ENCODE results near the gene GCN1. TPM values are rescaled to one million over a fixed set of nuclear protein-coding genes. Genes with fewer than 3 reads are reported as not detected.

GCN1 gene
- total RNA-seq, 1 experiment from 2014 or later: 53.6 TPM

GRCh38 chr12:120095736-120096135, 98.8 kb downstream of the GCN1 start:
- Histone ChIP-seq H3K9ac (ENCODE audit: low read length) (no peak overlapping the region), H3K4me2 (ENCODE audit: low read depth, low read length, poor library complexity, severe bottlenecking) (no peak overlapping the region), H4K20me1 (ENCODE audit: insufficient read depth, low read depth, low read length) (peaks cover 18% of the 10 kb centered on the region; the same call in 1 of the 2 replicates), H3K36me3 (ENCODE audit: insufficient read depth, low read length) (peaks cover 8% of the 10 kb centered on the region), H3K79me2 (ENCODE audit: low read length) (peaks cover 8% of the 10 kb centered on the region), H3K9me2 (replicated peaks; ENCODE audit: insufficient read depth, low read length) (no peaks in the 10 kb centered on the region), H3K4me3 (ENCODE audit: low read length) (no peak overlapping the region), H3K9me3 (ENCODE audit: low read length) (no peaks in the 10 kb centered on the region), H3K27me3 (ENCODE audit: low read length) (no peaks in the 10 kb centered on the region), H3K27ac (ENCODE audit: low read length) (no peak overlapping the region), H3K4me1 (ENCODE audit: low read length) (peaks cover 5% of the 10 kb centered on the region), H2AFZ (ENCODE audit: low read length) (no peak overlapping the region)
- DNase-seq: no peak

- H3K27ac ChIP-seq (ENCODE audit: low read length): no peak overlapping the region
- H2AFZ ChIP-seq (ENCODE audit: low read length): no peak overlapping the region
- no peaks in the 10 kb centered on the region for H3K9me3 ChIP-seq (ENCODE audit: low read length)
- peaks cover 5% of the 10 kb centered on the region for H3K4me1 ChIP-seq (ENCODE audit: low read length)
- H3K79me2 ChIP-seq (ENCODE audit: low read length): peaks cover 5% of the 10 kb centered on the region; the same call in 1 of the 2 replicates
- no peak overlapping the region for H3K9ac ChIP-seq (ENCODE audit: low read length)
- H3K4me2 ChIP-seq (ENCODE audit: low read depth, low read length, poor library complexity, severe bottlenecking): no peak overlapping the region
- H3K27me3 ChIP-seq (ENCODE audit: low read length): no peaks in the 10 kb centered on the region
- no peak for DNase-seq
- peaks cover 8% of the 10 kb centered on the region for H3K36me3 ChIP-seq (ENCODE audit: insufficient read depth, low read length)
- H3K9me2 ChIP-seq (replicated peaks; ENCODE audit: insufficient read depth, low read length): no peaks in the 10 kb centered on the region
- peaks cover 17% of the 10 kb centered on the region; the same call in 1 of the 2 replicates for H4K20me1 ChIP-seq (ENCODE audit: insufficient read depth, low read depth, low read length)
- H3K4me3 ChIP-seq (ENCODE audit: low read length): no peak overlapping the region
Measured at GRCh38 chr12:120095331-120095730, 99.2 kb downstream of the GCN1 start.

- peaks cover 5% of the 10 kb centered on the region for H3K4me1 ChIP-seq (ENCODE audit: low read length)
Measured at GRCh38 chr12:120094485-120094884, 100.0 kb downstream of the GCN1 start.

GRCh38 chr12:120093592-120094355, 100.7 kb downstream of the GCN1 start:
- H3K36me3 ChIP-seq (ENCODE audit: insufficient read depth, low read length): peaks cover 4% of the 10 kb centered on the region
- H3K4me2 ChIP-seq (ENCODE audit: low read depth, low read length, poor library complexity, severe bottlenecking): no peak overlapping the region
- no peaks in the 10 kb centered on the region for H3K9me2 ChIP-seq (replicated peaks; ENCODE audit: insufficient read depth, low read length)
- H3K4me3 ChIP-seq (ENCODE audit: low read length): no peak overlapping the region
- peaks cover 5% of the 10 kb centered on the region for H3K4me1 ChIP-seq (ENCODE audit: low read length)
- no peaks in the 10 kb centered on the region for H3K27me3 ChIP-seq (ENCODE audit: low read length)
- no peak overlapping the region for H3K9ac ChIP-seq (ENCODE audit: low read length)
- no peak overlapping the region for H2AFZ ChIP-seq (ENCODE audit: low read length)
- no peak for DNase-seq
- no peak overlapping the region for H3K27ac ChIP-seq (ENCODE audit: low read length)
- no peaks in the 10 kb centered on the region for H3K9me3 ChIP-seq (ENCODE audit: low read length)
- 0 out of 2 replicates have a peak, but pooled peaks cover 7% of the 10 kb centered on the region for H4K20me1 ChIP-seq (ENCODE audit: insufficient read depth, low read depth, low read length)
- no peaks in the 10 kb centered on the region for H3K79me2 ChIP-seq (ENCODE audit: low read length)

More at GRCh38 chr12:120094485-120094884, 100.0 kb downstream of the GCN1 start:
- peaks cover 8% of the 10 kb centered on the region for H3K36me3 ChIP-seq (ENCODE audit: insufficient read depth, low read length)
- H3K9me2 ChIP-seq (replicated peaks; ENCODE audit: insufficient read depth, low read length): no peaks in the 10 kb centered on the region
- H3K27me3 ChIP-seq (ENCODE audit: low read length): no peaks in the 10 kb centered on the region
- no peak overlapping the region for H3K4me3 ChIP-seq (ENCODE audit: low read length)
- no peaks in the 10 kb centered on the region for H3K79me2 ChIP-seq (ENCODE audit: low read length)
- H3K9ac ChIP-seq (ENCODE audit: low read length): no peak overlapping the region
- H3K27ac ChIP-seq (ENCODE audit: low read length): no peak overlapping the region
- H4K20me1 ChIP-seq (ENCODE audit: insufficient read depth, low read depth, low read length): 0 out of 2 replicates have a peak, but pooled peaks cover 9% of the 10 kb centered on the region
- no peak overlapping the region for H3K4me2 ChIP-seq (ENCODE audit: low read depth, low read length, poor library complexity, severe bottlenecking)
- no peak for DNase-seq
- no peak overlapping the region for H2AFZ ChIP-seq (ENCODE audit: low read length)
- H3K9me3 ChIP-seq (ENCODE audit: low read length): no peaks in the 10 kb centered on the region

GRCh38 chr12:120093336-120093591, 101.3 kb downstream of the GCN1 start:
- Histone ChIP-seq H3K27ac (ENCODE audit: low read length) (no peak overlapping the region), H3K36me3 (ENCODE audit: insufficient read depth, low read length) (peaks cover 4% of the 10 kb centered on the region), H4K20me1 (ENCODE audit: insufficient read depth, low read depth, low read length) (0 out of 2 replicates have a peak, but pooled peaks cover 7% of the 10 kb centered on the region), H3K4me2 (ENCODE audit: low read depth, low read length, poor library complexity, severe bottlenecking) (no peak overlapping the region), H3K9me3 (ENCODE audit: low read length) (no peaks in the 10 kb centered on the region), H3K79me2 (ENCODE audit: low read length) (no peaks in the 10 kb centered on the region), H2AFZ (ENCODE audit: low read length) (no peak overlapping the region), H3K4me1 (ENCODE audit: low read length) (peaks cover 5% of the 10 kb centered on the region), H3K9me2 (replicated peaks; ENCODE audit: insufficient read depth, low read length) (no peaks in the 10 kb centered on the region), H3K4me3 (ENCODE audit: low read length) (no peak overlapping the region), H3K27me3 (ENCODE audit: low read length) (no peaks in the 10 kb centered on the region), H3K9ac (ENCODE audit: low read length) (no peak overlapping the region)
- no peak for DNase-seq

GRCh38 chr12:120092551-120093335, 101.8 kb downstream of the GCN1 start:
- peaks cover 4% of the 10 kb centered on the region; the same call in 1 of the 2 replicates for H3K36me3 ChIP-seq (ENCODE audit: insufficient read depth, low read length)
- DNase-seq: no peak
- H3K9ac ChIP-seq (ENCODE audit: low read length): no peak overlapping the region
- H3K27me3 ChIP-seq (ENCODE audit: low read length): no peaks in the 10 kb centered on the region
- H3K9me3 ChIP-seq (ENCODE audit: low read length): no peaks in the 10 kb centered on the region
- no peak overlapping the region for H3K27ac ChIP-seq (ENCODE audit: low read length)
- no peaks in the 10 kb centered on the region for H3K79me2 ChIP-seq (ENCODE audit: low read length)
- H3K9me2 ChIP-seq (replicated peaks; ENCODE audit: insufficient read depth, low read length): no peaks in the 10 kb centered on the region
- no peak overlapping the region for H2AFZ ChIP-seq (ENCODE audit: low read length)
- no peak overlapping the region for H3K4me2 ChIP-seq (ENCODE audit: low read depth, low read length, poor library complexity, severe bottlenecking)
- H3K4me3 ChIP-seq (ENCODE audit: low read length): no peak overlapping the region
- peaks cover 10% of the 10 kb centered on the region for H3K4me1 ChIP-seq (ENCODE audit: low read length)
- H4K20me1 ChIP-seq (ENCODE audit: insufficient read depth, low read depth, low read length): 0 out of 2 replicates have a peak, but pooled peaks cover 7% of the 10 kb centered on the region

GRCh38 chr12:120091371-120092090, 103.0 kb downstream of the GCN1 start:
- H3K9ac ChIP-seq (ENCODE audit: low read length): no peak overlapping the region
- no peaks in the 10 kb centered on the region; the same call in 1 of the 2 replicates for H3K36me3 ChIP-seq (ENCODE audit: insufficient read depth, low read length)
- H3K27ac ChIP-seq (ENCODE audit: low read length): no peak overlapping the region
- H3K4me1 ChIP-seq (ENCODE audit: low read length): peaks cover 19% of the 10 kb centered on the region
- DNase-seq: no peak
- no peak overlapping the region for H3K4me2 ChIP-seq (ENCODE audit: low read depth, low read length, poor library complexity, severe bottlenecking)
- H3K9me2 ChIP-seq (replicated peaks; ENCODE audit: insufficient read depth, low read length): no peaks in the 10 kb centered on the region
- no peak overlapping the region for H3K4me3 ChIP-seq (ENCODE audit: low read length)
- H2AFZ ChIP-seq (ENCODE audit: low read length): no peak overlapping the region
- H4K20me1 ChIP-seq (ENCODE audit: insufficient read depth, low read depth, low read length): 0 out of 2 replicates have a peak, but pooled peaks cover 7% of the 10 kb centered on the region
- no peaks in the 10 kb centered on the region for H3K27me3 ChIP-seq (ENCODE audit: low read length)
- no peaks in the 10 kb centered on the region for H3K9me3 ChIP-seq (ENCODE audit: low read length)
- H3K79me2 ChIP-seq (ENCODE audit: low read length): no peaks in the 10 kb centered on the region
